Fibroblast of lung (primary cell): ENCODE data around the gene PSAP. TPM values are rescaled to one million over a fixed set of nuclear protein-coding genes. Genes with fewer than 3 reads are reported as not detected.

Source experiments
- DNase-seq, 2 donors: peaks; one replicate each; pipeline versions ENCODE4 v3.0.0 to v3.0.0-alpha.2; 2010; ENCODE audit warnings: low read depth in 2 of 2
- H2AFZ ChIP-seq: 2 replicates; pipeline ENCODE4 v1.5.1; 2012; ENCODE audit warnings: low read length, control low read depth, inconsistent platforms
- H3K27ac ChIP-seq: 2 replicates; pipeline ENCODE4 v1.5.1; 2011; ENCODE audit warnings: low read length, control low read depth; ENCODE audit not compliant: insufficient read depth
- H3K27me3 ChIP-seq: 2 replicates; pipeline ENCODE4 v1.5.1; 2011; ENCODE audit warnings: mild to moderate bottlenecking, low read length; ENCODE audit not compliant: control insufficient read depth, insufficient read depth
- H3K36me3 ChIP-seq: 2 replicates; pipeline ENCODE4 v1.5.1; 2011; ENCODE audit warnings: low read length; ENCODE audit not compliant: control insufficient read depth, insufficient read depth
- H3K4me1 ChIP-seq: 2 replicates; pipeline ENCODE4 v1.5.1; 2011; ENCODE audit warnings: low read length; ENCODE audit not compliant: control insufficient read depth, insufficient read depth; ENCODE audit errors: extremely low read depth
- H3K4me2 ChIP-seq: 2 replicates; pipeline ENCODE4 v1.5.1; 2011; ENCODE audit warnings: low read length, control low read depth; ENCODE audit not compliant: insufficient read depth; ENCODE audit errors: extremely low read depth
- H3K4me3 ChIP-seq, 4 experiments: fragments of 200-600 bp in 1 of 4; sonication (generic) in 1 of 4; replicated peaks in 1 of 4; 2 replicates each; pipeline ENCODE4 v1.5.1; 2011 to 2016; ENCODE audit warnings: low read length in 4 of 4, low read depth in 3 of 4, mild to moderate bottlenecking in 3 of 4, control low read depth in 2 of 4, inconsistent platforms in 1 of 4, mixed read lengths in 1 of 4; ENCODE audit not compliant: insufficient read depth in 1 of 4; ENCODE audit errors: control extremely low read depth in 1 of 4
- H3K79me2 ChIP-seq: 2 replicates; pipeline ENCODE4 v1.5.1; 2012; ENCODE audit warnings: mild to moderate bottlenecking, low read length, inconsistent platforms; ENCODE audit not compliant: control insufficient read depth, insufficient read depth
- H3K9ac ChIP-seq: 2 replicates; pipeline ENCODE4 v1.5.1; 2011; ENCODE audit warnings: mild to moderate bottlenecking, low read length, control low read depth; ENCODE audit not compliant: insufficient read depth
- H3K9me3 ChIP-seq: 2 replicates; pipeline ENCODE4 v1.5.1; 2012; ENCODE audit warnings: low read depth, low read length; ENCODE audit not compliant: control insufficient read depth, insufficient read depth
- H4K20me1 ChIP-seq: 2 replicates; pipeline ENCODE4 v1.5.1; 2011; ENCODE audit warnings: low read length; ENCODE audit not compliant: control insufficient read depth, insufficient read depth; ENCODE audit errors: extremely low read depth
- EZH2 ChIP-seq: IDR thresholded peaks from 2 replicates; pipeline ENCODE4 v1.5.1; 2012; ENCODE audit warnings: low read length, control low read depth, mild to moderate bottlenecking; ENCODE audit errors: missing control alignments
- polyA plus RNA-seq, 2 donors: library from polyadenylated mRNA; depleted of rRNA in 1 of 2; stranded (reverse) in 1 of 2; unstranded in 1 of 2; fragments of >200 nt; gene quantifications; 2 replicates each; pipeline ENCODE4 v1.2.1, GENCODE V29; 2011 to 2012; ENCODE audit warnings: missing spikeins in 1 of 2
- total RNA-seq: library from RNA; depleted of rRNA; stranded (reverse); fragments of >200 nt; gene quantifications from 2 replicates; pipeline ENCODE4 v1.2.1, GENCODE V29; 2014
- TF ChIP-seq, protein P1 (sequence below), 2 donors: IDR thresholded peaks in 1 of 2; conservative IDR thresholded peaks in 1 of 2; 1 replicate in 1 of 2; 2 replicates in 1 of 2; pipeline ENCODE4 v1.5.1; 2011 to 2012; ENCODE audit warnings: low read length in 2 of 2, control low read depth in 1 of 2, inconsistent platforms in 1 of 2, low read depth in 1 of 2, mild to moderate bottlenecking in 1 of 2

The PSAP gene
- total and polyA plus RNA-seq, 2 donors (not counting 1 experiment from before 2014, with no cell fraction given) = 1,180 to 1,566 TPM

DNA sequence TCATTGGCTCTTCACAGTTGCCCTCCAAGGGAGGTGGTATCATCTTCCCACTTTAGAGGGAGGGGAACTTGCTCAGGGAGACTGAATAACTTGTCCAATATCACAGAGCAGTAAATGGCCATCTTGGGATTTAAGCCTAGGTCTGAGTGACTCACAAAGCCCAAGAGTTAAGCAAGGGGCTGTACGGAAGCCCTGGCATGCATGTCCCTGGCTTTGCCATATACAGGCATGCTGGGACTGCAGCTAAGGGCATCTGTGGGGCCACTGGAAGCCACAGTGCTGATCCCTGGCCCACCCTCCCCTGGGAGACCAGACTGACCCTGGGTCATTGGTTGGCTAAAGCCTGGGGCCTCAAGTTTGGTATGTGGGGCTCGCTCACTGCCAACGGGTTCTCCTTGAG is 80.8 kb downstream of the PSAP start:
- Histone ChIP-seq H2AFZ (no peak overlapping the region), H3K9me3 (no peaks in the 10 kb centered on the region), H3K4me3 (no peak overlapping the region), H3K4me1 (peaks cover 57% of the 10 kb centered on the region), H3K27ac (peak overlapping the region; percentile 74), H4K20me1 (no peaks in the 10 kb centered on the region), H3K36me3 (peaks cover 1% of the 10 kb centered on the region), H3K4me2 (no peak overlapping the region), H3K27me3 (no peaks in the 10 kb centered on the region), H3K9ac (no peak overlapping the region), H3K79me2 (peaks cover 2% of the 10 kb centered on the region)
- TF ChIP-seq, protein P1, sequence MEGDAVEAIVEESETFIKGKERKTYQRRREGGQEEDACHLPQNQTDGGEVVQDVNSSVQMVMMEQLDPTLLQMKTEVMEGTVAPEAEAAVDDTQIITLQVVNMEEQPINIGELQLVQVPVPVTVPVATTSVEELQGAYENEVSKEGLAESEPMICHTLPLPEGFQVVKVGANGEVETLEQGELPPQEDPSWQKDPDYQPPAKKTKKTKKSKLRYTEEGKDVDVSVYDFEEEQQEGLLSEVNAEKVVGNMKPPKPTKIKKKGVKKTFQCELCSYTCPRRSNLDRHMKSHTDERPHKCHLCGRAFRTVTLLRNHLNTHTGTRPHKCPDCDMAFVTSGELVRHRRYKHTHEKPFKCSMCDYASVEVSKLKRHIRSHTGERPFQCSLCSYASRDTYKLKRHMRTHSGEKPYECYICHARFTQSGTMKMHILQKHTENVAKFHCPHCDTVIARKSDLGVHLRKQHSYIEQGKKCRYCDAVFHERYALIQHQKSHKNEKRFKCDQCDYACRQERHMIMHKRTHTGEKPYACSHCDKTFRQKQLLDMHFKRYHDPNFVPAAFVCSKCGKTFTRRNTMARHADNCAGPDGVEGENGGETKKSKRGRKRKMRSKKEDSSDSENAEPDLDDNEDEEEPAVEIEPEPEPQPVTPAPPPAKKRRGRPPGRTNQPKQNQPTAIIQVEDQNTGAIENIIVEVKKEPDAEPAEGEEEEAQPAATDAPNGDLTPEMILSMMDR (conservative IDR thresholded peaks at IDR 0.05 in 1 of 2, IDR thresholded peaks at IDR 0.05 in 1 of 2; ENCODE audit: low read depth in 1 of 2, low read length in 2 of 2) = no peak
- TF ChIP-seq EZH2 = no peak
- no peak for DNase-seq

DNA sequence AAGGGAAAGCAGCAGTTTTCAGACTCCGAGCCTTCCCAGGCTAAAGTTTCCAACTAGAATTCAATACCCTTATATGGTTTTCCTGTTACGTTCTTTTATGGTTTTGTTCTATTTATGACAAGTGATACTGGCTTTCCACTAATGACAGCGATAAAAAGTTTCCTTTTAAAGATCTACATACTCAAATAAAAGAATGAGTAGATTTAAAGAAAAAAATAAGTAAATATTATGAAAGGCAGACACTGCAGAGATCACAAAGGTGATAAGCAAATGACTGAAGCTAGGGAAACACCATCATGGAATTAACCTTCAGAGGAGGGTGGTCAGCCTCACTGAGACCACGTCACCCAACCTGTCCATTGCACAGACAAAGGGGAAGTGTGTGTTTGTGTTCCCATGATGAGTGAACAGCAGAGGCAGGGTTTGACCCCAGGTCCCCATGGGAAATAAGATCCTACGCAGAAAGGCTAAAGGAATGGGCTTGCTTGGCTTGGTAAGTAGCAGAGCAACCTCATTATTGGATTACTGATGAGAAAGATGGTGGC is 81.7 kb downstream of the PSAP start:
- Histone ChIP-seq H4K20me1 (no peaks in the 10 kb centered on the region), H3K9ac (no peak overlapping the region), H3K4me2 (peak overlapping the region; percentile 79), H3K9me3 (no peaks in the 10 kb centered on the region), H3K36me3 (peaks cover 1% of the 10 kb centered on the region), H3K27me3 (no peaks in the 10 kb centered on the region), H3K27ac (peak overlapping the region; percentile 74), H3K4me3 (peak overlapping the region; percentile 22 to 43 (median 34)), H3K79me2 (peaks cover 2% of the 10 kb centered on the region), H3K4me1 (peaks cover 63% of the 10 kb centered on the region), H2AFZ (no peak overlapping the region)
- peak in 1 of 2 donors; percentile 10 for DNase-seq
- TF ChIP-seq EZH2 = no peak
- TF ChIP-seq, protein P1 (conservative IDR thresholded peaks at IDR 0.05 in 1 of 2, IDR thresholded peaks at IDR 0.05 in 1 of 2; ENCODE audit: low read depth in 1 of 2, low read length in 2 of 2) = no peak

DNA sequence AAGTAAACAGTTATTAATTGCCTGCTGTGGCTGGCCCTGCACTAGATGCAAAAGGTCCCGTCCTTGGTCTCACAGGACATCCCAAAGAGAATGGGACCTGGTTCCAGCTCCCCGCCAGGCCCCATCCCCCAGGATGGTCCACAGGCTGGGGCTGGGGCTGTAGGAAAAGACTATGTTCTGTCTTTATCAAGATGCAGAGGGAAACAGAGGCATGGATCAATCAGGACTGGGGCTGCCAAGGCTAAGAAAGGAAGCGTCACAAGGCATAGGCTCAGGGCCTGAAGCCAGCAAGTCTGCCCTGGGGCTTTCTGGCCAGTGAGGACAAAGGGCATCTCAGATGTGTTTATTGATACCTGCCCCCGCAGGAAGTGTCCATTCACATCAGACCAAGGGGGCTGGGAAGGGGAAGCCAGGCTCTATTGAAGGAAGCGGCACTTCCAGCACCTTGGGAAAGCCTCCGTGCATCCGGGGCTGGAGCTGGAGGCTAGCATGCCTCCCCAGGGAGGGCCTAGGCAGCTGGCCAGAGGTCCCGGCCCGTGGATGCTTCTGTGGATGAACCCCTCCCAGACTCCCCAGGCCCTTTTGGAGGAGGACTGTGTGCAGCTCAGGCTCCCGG is 83.5 kb downstream of the PSAP start:
- peak overlapping the region; percentile 63 for H3K4me2 ChIP-seq
- no peak overlapping the region for H3K4me3 ChIP-seq
- H3K79me2 ChIP-seq = peaks cover 2% of the 10 kb centered on the region
- no peaks in the 10 kb centered on the region for H3K9me3 ChIP-seq
- H3K27me3 ChIP-seq = no peaks in the 10 kb centered on the region
- peaks cover 1% of the 10 kb centered on the region for H3K36me3 ChIP-seq
- no peak overlapping the region for H2AFZ ChIP-seq
- H3K9ac ChIP-seq = peak overlapping the region; percentile 34
- H4K20me1 ChIP-seq = no peaks in the 10 kb centered on the region
- no peak for TF ChIP-seq EZH2
- TF ChIP-seq, protein P1 (conservative IDR thresholded peaks at IDR 0.05 in 1 of 2, IDR thresholded peaks at IDR 0.05 in 1 of 2; ENCODE audit: low read depth in 1 of 2, low read length in 2 of 2) = no peak
- peaks cover 54% of the 10 kb centered on the region for H3K4me1 ChIP-seq
- peak overlapping the region; percentile 74 for H3K27ac ChIP-seq
- peak; percentile 27 to 42 for DNase-seq
